Measurements from ENCODE around the gene CXCL11.

GRCh38 chr4:76066546-76066945 is 30.7 kb upstream of the CXCL11 start:
- TF ChIP-seq ZNF274 (IDR thresholded peaks at IDR 0.05; ENCODE audit: low read depth, low read length), result no peak
- no peak for TF ChIP-seq YY1 (IDR thresholded peaks at IDR 0.05; ENCODE audit: insufficient read depth, insufficient read length)
